ENCODE results near the gene RASGEF1C. TPM values are rescaled to one million over a fixed set of nuclear protein-coding genes. Genes with fewer than 3 reads are reported as not detected.

The RASGEF1C gene
- total RNA-seq, 2 experiments from 2014 or later = not detected

DNA sequence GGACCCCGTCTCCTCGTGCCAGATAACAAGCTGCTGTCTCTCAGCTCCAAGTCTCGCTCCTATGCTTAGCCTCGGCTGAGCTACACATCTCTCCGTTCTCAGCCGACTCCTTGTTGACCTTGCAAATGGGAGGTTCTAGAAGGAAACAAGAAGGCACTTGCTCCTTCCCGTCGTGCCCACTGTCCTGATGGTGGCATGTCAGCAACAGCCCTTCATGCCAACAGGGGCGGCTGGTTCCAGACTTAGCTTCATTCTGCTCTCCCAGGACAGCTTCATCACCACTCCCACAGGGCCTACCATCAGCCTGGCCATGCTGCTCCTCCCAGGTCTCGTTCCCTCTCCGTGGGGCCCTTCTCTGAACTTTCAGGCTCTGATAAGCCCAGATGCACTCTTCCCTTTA lies 13.0 kb upstream of the RASGEF1C start:
- ATAC-seq = no peak
- Mint-ChIP-seq H3K4me1 (no peaks in the 10 kb centered on the region), H3K36me3 (ENCODE audit: low read depth) (peaks cover 13% of the 10 kb centered on the region), H3K27ac (no peak overlapping the region), H3K9me3 (ENCODE audit: low read depth) (peaks cover 44% of the 10 kb centered on the region), H3K4me3 (no peak overlapping the region), H3K27me3 (no peaks in the 10 kb centered on the region)
- intact Hi-C loops (cut with DNase I, micrococcal nuclease) = no loop called here
- no peak for DNase-seq
- POLR2A ChIA-PET = no interaction called here
- CTCF ChIA-PET = interaction anchor here (0.9 kb wide), 1 partner anchor 18 kb away, joined by 3 read pairs; no protein-coding TSS in a partner anchor

DNA sequence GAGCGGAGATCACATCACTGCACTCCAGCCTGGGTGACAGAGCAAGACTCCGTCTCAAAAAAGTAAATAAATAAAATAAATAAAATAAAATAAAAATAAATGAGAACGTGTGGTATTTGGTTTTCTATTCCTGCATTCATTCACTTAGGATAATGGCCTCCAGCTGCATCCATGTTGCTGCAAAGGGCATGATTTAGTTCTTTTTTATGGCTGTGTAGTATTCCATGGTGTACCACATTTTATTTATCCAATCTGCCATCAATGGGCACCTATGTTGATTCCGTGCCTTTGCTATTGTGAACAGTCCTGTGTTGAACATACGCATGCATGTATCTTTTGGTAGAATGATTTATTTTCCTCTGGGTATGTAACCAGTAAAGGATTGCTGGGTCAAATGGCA lies 8.8 kb upstream of the RASGEF1C start:
- POLR2A ChIA-PET = no interaction called here
- peaks cover 2% of the 10 kb centered on the region for H3K27me3 Mint-ChIP-seq

DNA sequence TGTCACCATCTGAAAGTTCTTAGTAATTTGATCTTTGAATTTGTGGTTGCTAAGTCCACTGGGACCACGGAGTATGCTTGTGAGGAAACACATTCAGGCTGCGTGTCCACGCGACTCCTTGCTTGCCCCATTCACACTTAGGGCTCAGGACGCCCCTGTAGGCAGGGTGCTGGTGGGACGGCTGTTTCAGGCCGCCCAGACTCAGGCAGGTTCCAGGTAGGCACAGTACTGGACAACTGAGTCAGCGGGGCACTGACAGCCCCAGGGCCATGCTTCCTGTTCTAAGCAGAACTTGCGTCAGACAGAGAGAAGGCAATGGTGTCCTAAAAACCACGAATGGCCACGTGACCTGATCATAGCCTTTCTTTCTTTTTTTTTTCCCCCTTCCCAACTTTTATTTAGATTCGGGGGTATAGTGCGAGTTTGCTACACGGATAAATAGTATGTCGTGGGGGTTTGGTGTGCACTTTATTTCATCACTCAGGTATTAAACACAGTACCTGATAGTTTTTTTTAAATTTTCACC lies 7.7 kb upstream of the RASGEF1C start:
- Mint-ChIP-seq H3K27ac (no peak overlapping the region), H3K27me3 (peaks cover 8% of the 10 kb centered on the region), H3K9me3 (ENCODE audit: low read depth) (peaks cover 21% of the 10 kb centered on the region), H3K4me1 (no peaks in the 10 kb centered on the region), H3K36me3 (ENCODE audit: low read depth) (peaks cover 2% of the 10 kb centered on the region), H3K4me3 (no peak overlapping the region)
- ChIA-PET CTCF (no interaction called here), POLR2A (no interaction called here)
- no peak for DNase-seq
- intact Hi-C loops (cut with DNase I, micrococcal nuclease) = no loop called here
- no peak for ATAC-seq

More for the DNA sequence above, 8.8 kb upstream of the RASGEF1C start:
- Mint-ChIP-seq H3K4me3 (no peak overlapping the region), H3K36me3 (ENCODE audit: low read depth) (peaks cover 2% of the 10 kb centered on the region), H3K9me3 (ENCODE audit: low read depth) (peaks cover 28% of the 10 kb centered on the region), H3K27ac (no peak overlapping the region), H3K4me1 (no peaks in the 10 kb centered on the region)
- DNase-seq (no peak), ATAC-seq (no peak)
- CTCF ChIA-PET = interaction anchor here (1.0 kb wide), 1 partner anchor 8 kb away, joined by 3 read pairs; no protein-coding TSS in a partner anchor
- intact Hi-C loops (cut with DNase I, micrococcal nuclease) = no loop called here

DNA sequence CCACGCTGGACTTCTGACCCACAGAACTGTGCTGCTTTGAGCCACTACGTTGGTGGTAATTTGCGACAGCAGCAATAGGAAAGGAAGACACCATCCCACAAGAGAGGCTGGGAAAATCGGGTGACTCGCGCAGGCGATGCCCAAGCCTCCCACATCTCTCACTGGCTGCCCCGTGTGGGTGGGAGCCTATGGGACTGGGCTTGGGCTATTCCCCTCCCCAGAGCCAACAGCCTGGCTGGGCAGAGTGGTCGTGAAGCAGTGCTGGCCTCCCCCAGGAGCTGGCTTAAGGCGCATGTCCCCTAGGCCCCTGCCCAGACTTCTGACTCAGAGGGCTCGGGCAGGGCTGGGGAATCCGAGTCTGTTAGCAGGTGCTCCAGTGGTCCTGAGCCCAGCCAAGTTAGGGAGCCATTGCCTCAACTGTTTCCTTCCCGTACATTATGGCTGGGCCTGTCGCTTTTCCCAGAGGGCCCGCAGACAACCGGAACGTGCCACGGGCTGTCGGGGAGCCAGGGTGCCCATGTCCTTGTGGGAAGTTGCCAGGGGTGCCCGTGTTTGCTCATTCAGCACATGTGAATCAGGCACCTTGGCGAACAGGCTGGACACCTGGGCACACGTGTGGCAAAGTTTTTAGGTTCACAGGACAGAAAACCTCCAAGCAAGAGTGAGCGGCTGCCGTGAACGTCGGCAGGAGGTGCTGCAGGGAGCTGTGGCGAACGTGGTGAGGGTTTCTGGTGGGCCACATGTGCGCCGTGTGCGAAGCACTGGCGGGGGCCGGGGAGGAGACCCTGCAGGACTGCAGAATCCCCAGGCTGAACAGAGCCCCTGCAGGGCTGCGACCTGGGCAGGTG lies 7.0 kb upstream of the RASGEF1C start:
- CTCF ChIA-PET = no interaction called here
- Mint-ChIP-seq H3K4me3 (no peak overlapping the region), H3K27me3 (peaks cover 9% of the 10 kb centered on the region), H3K27ac (no peak overlapping the region), H3K36me3 (ENCODE audit: low read depth) (no peaks in the 10 kb centered on the region), H3K9me3 (ENCODE audit: low read depth) (peaks cover 21% of the 10 kb centered on the region), H3K4me1 (no peaks in the 10 kb centered on the region)
- POLR2A ChIA-PET = no interaction called here
- DNase-seq (no peak), ATAC-seq (no peak)
- intact Hi-C loops (cut with DNase I, micrococcal nuclease) = no loop called here

DNA sequence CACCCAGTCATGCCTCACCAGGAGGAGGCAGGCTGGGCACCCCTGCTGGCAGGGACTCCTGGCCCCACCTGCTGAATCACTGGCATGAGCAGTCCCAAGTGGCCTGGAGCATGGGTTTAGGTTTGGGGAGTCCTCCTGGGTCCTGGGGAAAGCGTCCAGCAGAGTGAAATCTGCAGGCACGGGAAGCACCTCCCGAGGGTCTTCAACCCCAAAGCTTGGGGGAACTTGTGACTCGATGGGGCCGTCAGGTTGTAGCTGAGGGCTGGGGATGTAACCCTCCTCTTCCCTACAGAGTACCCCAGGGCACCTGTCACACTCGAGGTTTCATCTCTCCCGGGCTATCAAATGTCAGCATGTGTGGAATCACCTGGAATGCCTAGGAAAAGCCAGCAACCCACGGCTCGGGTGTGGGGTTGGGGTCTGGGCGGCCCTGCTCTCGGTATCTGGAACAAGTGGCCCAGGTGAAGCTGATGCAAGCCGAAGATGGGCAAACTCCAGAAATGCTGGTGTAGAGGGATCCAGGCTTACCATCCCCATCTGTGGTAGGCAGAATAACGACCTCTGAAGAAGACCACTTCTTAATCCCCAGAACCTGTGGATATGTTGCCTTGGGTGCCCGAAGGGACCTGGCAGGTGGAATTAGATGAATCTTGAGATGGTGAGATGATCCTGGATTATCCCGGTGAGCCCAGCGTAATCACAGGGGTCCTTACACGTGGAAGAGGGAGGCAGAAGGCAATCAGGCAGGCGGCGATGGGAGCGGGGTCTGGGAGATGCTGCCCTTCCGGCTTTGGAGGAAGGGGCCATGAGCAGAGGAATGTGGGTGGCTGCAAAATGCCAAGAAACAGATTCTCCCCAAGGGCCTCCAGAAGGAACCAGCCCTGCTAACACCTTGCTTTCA lies 6.1 kb upstream of the RASGEF1C start:
- no peaks in the 10 kb centered on the region for H3K36me3 Mint-ChIP-seq (ENCODE audit: low read depth)
- CTCF ChIA-PET = interaction anchor here (0.7 kb wide), 1 partner anchor 94 kb away, joined by 3 read pairs; no protein-coding TSS in a partner anchor
- intact Hi-C loops (cut with DNase I, micrococcal nuclease) = no loop called here
- H3K9me3 Mint-ChIP-seq (ENCODE audit: low read depth) = peaks cover 18% of the 10 kb centered on the region
- ATAC-seq (no peak), DNase-seq (no peak)
- POLR2A ChIA-PET = no interaction called here
- H3K27ac Mint-ChIP-seq = no peak overlapping the region
- H3K4me3 Mint-ChIP-seq = no peak overlapping the region
- H3K4me1 Mint-ChIP-seq = no peaks in the 10 kb centered on the region
- peaks cover 13% of the 10 kb centered on the region for H3K27me3 Mint-ChIP-seq

DNA sequence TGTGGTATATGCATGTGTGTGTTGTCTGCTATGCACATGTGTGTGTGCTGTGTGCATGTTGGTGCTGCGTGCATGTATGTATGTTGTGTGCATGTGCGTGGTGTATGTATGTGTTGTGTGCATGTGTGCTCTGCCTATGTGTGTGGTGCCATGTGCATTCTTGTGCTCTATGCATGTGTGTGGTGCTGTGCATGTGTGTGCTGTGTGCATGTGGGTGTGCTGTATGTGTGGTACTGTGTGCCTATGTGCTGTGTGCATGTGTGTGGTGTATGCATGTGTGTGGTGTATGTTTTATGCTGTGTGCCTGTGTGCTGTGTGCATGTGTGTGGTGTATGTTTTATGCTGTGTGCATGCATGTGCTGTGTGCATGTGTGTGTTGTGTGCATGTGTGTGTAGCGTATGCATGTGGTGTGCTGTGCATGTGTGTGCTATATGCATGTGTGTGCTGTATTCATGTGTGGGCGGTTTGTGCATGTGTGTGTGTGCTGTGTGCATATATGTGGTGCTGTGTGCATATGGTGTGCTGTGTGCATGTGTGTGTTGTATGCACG lies 4.7 kb upstream of the RASGEF1C start:
- DNase-seq (no peak), ATAC-seq (no peak)
- CTCF ChIA-PET = no interaction called here
- POLR2A ChIA-PET = no interaction called here
- Mint-ChIP-seq H3K4me1 (no peaks in the 10 kb centered on the region), H3K27ac (no peak overlapping the region), H3K27me3 (peaks cover 15% of the 10 kb centered on the region), H3K9me3 (ENCODE audit: low read depth) (peaks cover 14% of the 10 kb centered on the region), H3K36me3 (ENCODE audit: low read depth) (no peaks in the 10 kb centered on the region), H3K4me3 (no peak overlapping the region)
- intact Hi-C loops (cut with DNase I, micrococcal nuclease) = no loop called here

DNA sequence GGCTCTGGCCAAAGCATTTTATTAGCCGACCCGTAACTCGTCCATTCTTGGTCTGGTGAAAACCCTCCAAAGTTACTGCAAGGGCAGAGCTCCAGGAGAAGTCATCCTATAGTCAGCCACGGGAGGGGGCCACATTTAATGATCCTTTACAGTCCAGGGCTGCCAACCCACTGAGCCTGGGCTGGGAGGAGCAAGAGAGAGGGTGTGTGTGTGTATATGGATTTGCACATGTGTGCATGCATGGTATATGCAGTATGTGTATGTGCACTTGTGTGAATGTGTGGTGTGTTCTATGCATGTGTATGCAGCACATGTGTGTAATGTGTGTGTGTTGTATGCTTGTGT lies 4.2 kb upstream of the RASGEF1C start:
- Mint-ChIP-seq H3K36me3 (ENCODE audit: low read depth) (no peaks in the 10 kb centered on the region), H3K9me3 (ENCODE audit: low read depth) (peaks cover 9% of the 10 kb centered on the region), H3K4me1 (peaks cover 3% of the 10 kb centered on the region), H3K4me3 (no peak overlapping the region), H3K27ac (no peak overlapping the region), H3K27me3 (peaks cover 18% of the 10 kb centered on the region)
- intact Hi-C loops (cut with DNase I, micrococcal nuclease) = no loop called here
- ChIA-PET POLR2A (no interaction called here), CTCF (no interaction called here)
- DNase-seq (no peak), ATAC-seq (no peak)

DNA sequence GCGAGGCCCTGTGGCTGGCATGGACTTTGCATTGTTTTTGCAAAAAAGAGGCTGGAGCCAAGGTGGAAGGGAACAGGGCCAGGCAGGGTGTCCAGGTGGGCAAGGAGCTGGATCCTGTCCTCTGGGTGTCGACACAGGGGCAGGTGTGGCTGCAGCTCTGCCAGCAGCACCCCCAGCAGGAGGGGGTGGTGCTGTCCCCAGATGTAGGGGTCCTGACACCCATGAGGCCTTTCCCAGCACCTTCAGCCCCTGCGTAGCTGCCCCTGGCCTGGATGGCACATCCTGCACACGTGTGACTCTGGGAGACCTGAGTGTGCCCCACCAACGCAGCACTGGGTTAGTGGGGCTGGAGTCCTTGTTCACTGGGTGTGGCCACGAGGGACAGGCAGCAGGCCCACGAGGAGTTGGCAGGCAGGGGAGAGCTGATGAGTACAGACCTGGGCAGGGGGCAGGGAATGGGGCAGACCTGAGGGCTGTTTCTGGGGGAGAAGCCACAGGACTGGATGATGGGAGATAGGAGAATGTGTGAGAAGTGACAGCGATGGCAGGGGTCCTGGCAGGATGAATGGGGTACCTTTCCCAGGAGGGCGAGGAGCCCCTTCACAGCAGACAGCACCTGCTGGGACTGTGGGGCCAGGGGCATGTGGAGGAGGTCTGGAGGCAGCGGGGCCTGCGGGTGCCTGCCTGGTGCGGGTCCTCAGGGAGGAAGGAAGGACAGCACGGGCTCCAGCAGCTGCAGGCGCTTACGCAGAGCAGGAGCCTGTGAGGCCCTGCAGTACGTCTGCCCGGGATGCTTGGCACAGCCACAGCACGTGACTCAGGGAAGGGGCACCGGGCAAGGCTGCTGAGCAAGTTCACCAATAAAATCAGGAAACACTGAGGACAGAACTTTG lies 3.6 kb upstream of the RASGEF1C start:
- H3K36me3 Mint-ChIP-seq (ENCODE audit: low read depth) = no peaks in the 10 kb centered on the region
- H3K9me3 Mint-ChIP-seq (ENCODE audit: low read depth) = peaks cover 5% of the 10 kb centered on the region
- H3K4me1 Mint-ChIP-seq = peaks cover 8% of the 10 kb centered on the region
- intact Hi-C loops (cut with DNase I, micrococcal nuclease) = no loop called here
- DNase-seq (no peak), ATAC-seq (no peak)
- no peak overlapping the region for H3K27ac Mint-ChIP-seq
- ChIA-PET POLR2A (no interaction called here), CTCF (no interaction called here)
- H3K4me3 Mint-ChIP-seq = no peak overlapping the region
- peaks cover 24% of the 10 kb centered on the region for H3K27me3 Mint-ChIP-seq

DNA sequence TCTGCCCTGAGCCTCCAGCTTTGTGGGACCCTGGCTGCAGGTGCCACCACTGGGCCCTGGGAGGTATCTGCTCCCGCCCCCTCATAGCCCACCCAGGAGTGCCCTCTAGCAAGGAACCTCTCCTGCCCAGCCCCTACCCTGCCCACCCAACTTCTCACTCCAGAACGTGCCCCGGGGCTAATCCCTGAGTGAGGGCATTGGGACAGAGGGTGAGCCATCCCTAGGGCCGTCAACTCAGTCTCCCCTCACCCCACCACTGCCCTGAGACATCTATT lies 2.7 kb upstream of the RASGEF1C start:
- Mint-ChIP-seq H3K36me3 (ENCODE audit: low read depth) (no peaks in the 10 kb centered on the region), H3K27me3 (peaks cover 29% of the 10 kb centered on the region), H3K9me3 (ENCODE audit: low read depth) (peaks cover 2% of the 10 kb centered on the region), H3K4me1 (peaks cover 8% of the 10 kb centered on the region), H3K27ac (no peak overlapping the region), H3K4me3 (no peak overlapping the region)
- ChIA-PET POLR2A (no interaction called here), CTCF (interaction anchor here (0.9 kb wide), 1 partner anchor 86 kb away, joined by 5 read pairs; no protein-coding TSS in a partner anchor)
- intact Hi-C loops (cut with DNase I, micrococcal nuclease) = no loop called here
- DNase-seq = no peak
- ATAC-seq = no peak

DNA sequence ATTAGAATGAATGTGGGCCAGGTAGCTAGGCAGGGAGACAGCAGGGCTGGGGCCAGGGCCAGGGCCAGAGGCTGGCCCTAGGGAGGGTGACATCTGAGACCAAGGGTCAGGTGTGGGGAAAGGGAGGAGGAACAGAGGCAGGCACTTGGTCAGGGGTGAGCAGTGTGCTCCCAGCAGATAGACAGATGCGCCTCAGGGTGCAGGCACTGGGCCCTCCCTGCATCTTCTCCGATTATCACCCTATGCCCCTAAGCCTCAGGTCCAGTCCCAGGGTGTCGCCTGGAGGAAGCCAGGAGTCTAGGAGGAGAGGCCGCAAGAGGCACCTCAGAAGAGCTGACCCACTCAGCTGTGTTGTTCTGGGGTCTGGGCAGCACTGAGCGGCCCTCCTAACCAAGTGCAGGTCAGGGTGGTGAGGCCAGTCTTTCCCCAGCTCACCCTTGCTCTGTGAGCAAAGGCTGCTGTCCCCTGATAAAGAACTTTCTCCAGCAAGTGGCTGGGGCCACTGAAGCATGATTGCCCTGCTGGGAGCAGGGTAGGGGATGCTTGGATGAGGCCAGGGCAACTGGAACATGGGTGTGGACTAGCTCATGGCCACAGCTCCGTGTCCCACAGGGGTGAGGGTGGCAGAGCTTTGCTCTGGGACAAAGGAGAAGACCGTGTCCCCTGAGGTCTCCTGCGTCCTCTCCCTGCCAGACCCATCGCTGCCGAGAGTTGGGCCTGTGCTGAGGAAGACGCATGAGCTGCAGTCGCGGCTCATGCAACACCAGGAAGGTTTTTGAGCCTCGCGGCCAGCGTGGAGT lies 2.1 kb upstream of the RASGEF1C start:
- Mint-ChIP-seq H3K9me3 (ENCODE audit: low read depth) (peaks cover 2% of the 10 kb centered on the region), H3K4me1 (peaks cover 8% of the 10 kb centered on the region), H3K27me3 (peaks cover 30% of the 10 kb centered on the region), H3K36me3 (ENCODE audit: low read depth) (no peaks in the 10 kb centered on the region), H3K4me3 (no peak overlapping the region), H3K27ac (no peak overlapping the region)
- ATAC-seq (no peak), DNase-seq (no peak)
- ChIA-PET POLR2A (no interaction called here), CTCF (interaction anchor here (0.5 to 0.9 kb wide), 2 partner anchors 86 to 309 kb away, joined by 3 to 5 read pairs; no protein-coding TSS in a partner anchor)
- intact Hi-C loops (cut with DNase I, micrococcal nuclease) = no loop called here

Data from activated CD4-positive, alpha-beta T cell treated with anti-CD3 and anti-CD28 coated beads for 36 hours (primary cell).